Neural cell (in vitro differentiated cells): ENCODE measurements around the gene APP. TPM values are rescaled to one million over a fixed set of nuclear protein-coding genes. Genes with fewer than 3 reads are reported as not detected.

ENCODE experiments used
- H2AFZ ChIP-seq: fragments of 200-600, 300-800 bp; sonication (generic), shearing (Covaris generic); 2 replicates; pipeline ENCODE4 v1.6.0; 2014; ENCODE audit warnings: low read depth, mild to moderate bottlenecking, antibody characterized with exemption, low read length, moderate library complexity
- H3F3A ChIP-seq: fragments of 200-600 bp; shearing (Covaris generic); 2 replicates; pipeline ENCODE4 v1.6.1; 2016; ENCODE audit warnings: mild to moderate bottlenecking, moderate library complexity, mixed read lengths, antibody characterized with exemption, low read length; ENCODE audit not compliant: insufficient read depth, poor library complexity, severe bottlenecking
- H3K27ac ChIP-seq: fragments of 200-600, 300-800 bp; sonication (generic), shearing (Covaris generic); 2 replicates; pipeline ENCODE4 v1.5.1; 2014; ENCODE audit warnings: mild to moderate bottlenecking, low read length, moderate library complexity
- H3K27me3 ChIP-seq: fragments of 300-800, 200-600 bp; sonication (generic), shearing (Covaris generic); 2 replicates; pipeline ENCODE4 v1.6.0; 2014; ENCODE audit warnings: mild to moderate bottlenecking, low read depth, low read length, moderate library complexity; ENCODE audit not compliant: insufficient read depth
- H3K36me3 ChIP-seq: fragments of 300-800, 200-600 bp; sonication (generic), shearing (Covaris generic); 2 replicates; pipeline ENCODE4 v1.5.1; 2014; ENCODE audit warnings: mild to moderate bottlenecking, antibody characterized with exemption, low read length, moderate library complexity; ENCODE audit not compliant: insufficient read depth
- H3K4me2 ChIP-seq: fragments of 300-800, 200-600 bp; sonication (generic), shearing (Covaris generic); 2 replicates; pipeline ENCODE4 v1.6.0; 2014; ENCODE audit warnings: mild to moderate bottlenecking, low read length
- H3K4me3 ChIP-seq: fragments of 300-800, 200-600 bp; sonication (generic), shearing (Covaris generic); 2 replicates; pipeline ENCODE4 v1.5.1; 2014; ENCODE audit warnings: mild to moderate bottlenecking, low read length, moderate library complexity
- H3K79me2 ChIP-seq: fragments of 200-600 bp; shearing (Covaris generic); replicated peaks from 2 replicates; pipeline ENCODE4 v1.6.0; 2014; ENCODE audit warnings: mild to moderate bottlenecking, low read length, moderate library complexity; ENCODE audit not compliant: insufficient read depth
- H3K9ac ChIP-seq: fragments of 300-800, 200-600 bp; sonication (generic), shearing (Covaris generic); 2 replicates; pipeline ENCODE4 v1.6.1; 2016; ENCODE audit warnings: mild to moderate bottlenecking, low read length, mixed read lengths
- H3K9me2 ChIP-seq: fragments of 200-600 bp; shearing (Covaris generic); 2 replicates; pipeline ENCODE4 v1.6.1; 2016; ENCODE audit warnings: mild to moderate bottlenecking, low read length, mixed read lengths; ENCODE audit not compliant: insufficient read depth
- H3K9me3 ChIP-seq: fragments of 200-600, 300-800 bp; sonication (generic), shearing (Covaris generic); 2 replicates; pipeline ENCODE4 v1.6.1; 2016; ENCODE audit warnings: mild to moderate bottlenecking, mixed run types, low read length, moderate library complexity, mixed read lengths
- H4K20me1 ChIP-seq: fragments of 200-600 bp; shearing (Covaris generic); 2 replicates; pipeline ENCODE4 v1.6.1; 2016; ENCODE audit warnings: mild to moderate bottlenecking, mixed run types; ENCODE audit not compliant: insufficient read depth
- EP300 ChIP-seq: fragments of 450-650 bp; conservative IDR thresholded peaks from 2 replicates; pipeline ENCODE4 v1.6.1; 2014; ENCODE audit warnings: antibody characterized with exemption, mild to moderate bottlenecking, moderate library complexity; ENCODE audit not compliant: poor library complexity, severe bottlenecking
- EZH2 ChIP-seq: fragments of 200-600, 300-800 bp; shearing (Covaris generic), sonication (generic); IDR thresholded peaks from 2 replicates; pipeline ENCODE4 v1.6.1; 2014; ENCODE audit warnings: antibody characterized with exemption, low read length, borderline replicate concordance, mild to moderate bottlenecking; ENCODE audit not compliant: insufficient read depth, poor library complexity, severe bottlenecking
- MXI1 ChIP-seq: fragments of 450-650 bp; conservative IDR thresholded peaks from 2 replicates; pipeline ENCODE4 v1.6.1; 2014; ENCODE audit warnings: antibody characterized with exemption, mild to moderate bottlenecking; ENCODE audit not compliant: poor library complexity, severe bottlenecking
- POLR2AphosphoS5 ChIP-seq: IDR thresholded peaks from 2 replicates; pipeline ENCODE4 v1.6.1; 2012
- RAD21 ChIP-seq: fragments of 450-650 bp; conservative IDR thresholded peaks from 2 replicates; pipeline ENCODE4 v1.6.1; 2014; ENCODE audit warnings: antibody characterized with exemption, mild to moderate bottlenecking, moderate library complexity
- SMC3 ChIP-seq: fragments of 450-650 bp; conservative IDR thresholded peaks from 2 replicates; pipeline ENCODE4 v1.6.1; 2014; ENCODE audit warnings: antibody characterized with exemption, mild to moderate bottlenecking, moderate library complexity; ENCODE audit not compliant: poor library complexity
- TAF1 ChIP-seq: IDR thresholded peaks from 2 replicates; pipeline ENCODE4 v1.6.1; 2012; ENCODE audit warnings: low read depth
- polyA plus RNA-seq: library from polyadenylated mRNA; depleted of rRNA; stranded (reverse); fragments of >200 nt; gene quantifications from 2 replicates; pipeline ENCODE4 v1.2.3, GENCODE V29; 2014
- TF ChIP-seq, protein P1 (sequence below): IDR thresholded peaks from 2 replicates; pipeline ENCODE4 v1.6.1; 2012; ENCODE audit warnings: borderline replicate concordance
- TF ChIP-seq, protein P2 (sequence below): fragments of 450-650 bp; IDR thresholded peaks from 2 replicates; pipeline ENCODE4 v1.5.1; 2014; ENCODE audit warnings: antibody characterized with exemption, mild to moderate bottlenecking, moderate library complexity; ENCODE audit not compliant: poor library complexity, severe bottlenecking

The APP gene
- polyA plus RNA-seq, 1 donor from 2014 or later, result 470 TPM

DNA sequence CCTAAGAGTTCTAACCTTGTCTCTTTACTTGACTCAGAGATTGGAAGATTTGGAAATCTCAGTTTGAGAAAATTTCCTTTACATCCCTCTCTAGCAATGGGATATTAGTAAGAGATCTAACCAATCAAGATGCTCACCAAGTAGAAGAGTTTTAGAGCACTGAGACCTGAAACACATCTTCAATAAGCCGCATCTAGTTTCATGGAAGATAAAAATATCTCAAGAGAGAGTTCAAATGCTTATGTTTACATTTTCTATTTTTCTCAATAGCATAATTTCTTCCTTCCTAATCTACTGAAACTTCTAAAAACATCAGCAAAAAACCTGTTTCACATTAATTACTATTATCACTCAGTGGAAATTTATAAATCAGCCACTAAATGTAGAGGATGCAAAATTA is 165.1 kb downstream of the APP start:
- Histone ChIP-seq H3K9me3 (no peaks in the 10 kb centered on the region), H3F3A (no peaks in the 10 kb centered on the region), H3K27me3 (no peaks in the 10 kb centered on the region), H3K79me2 (peaks cover 8% of the 10 kb centered on the region), H3K27ac (no peak overlapping the region), H3K9me2 (no peaks in the 10 kb centered on the region), H3K4me2 (no peak overlapping the region), H2AFZ (no peak overlapping the region), H3K4me3 (no peak overlapping the region), H4K20me1 (no peaks in the 10 kb centered on the region), H3K36me3 (peaks cover 4% of the 10 kb centered on the region), H3K9ac (no peak overlapping the region)
- no peak for TF ChIP-seq EZH2
- no peak for TF ChIP-seq EP300
- no peak for TF ChIP-seq MXI1
- TF ChIP-seq POLR2AphosphoS5, result no peak
- TF ChIP-seq, protein P1, sequence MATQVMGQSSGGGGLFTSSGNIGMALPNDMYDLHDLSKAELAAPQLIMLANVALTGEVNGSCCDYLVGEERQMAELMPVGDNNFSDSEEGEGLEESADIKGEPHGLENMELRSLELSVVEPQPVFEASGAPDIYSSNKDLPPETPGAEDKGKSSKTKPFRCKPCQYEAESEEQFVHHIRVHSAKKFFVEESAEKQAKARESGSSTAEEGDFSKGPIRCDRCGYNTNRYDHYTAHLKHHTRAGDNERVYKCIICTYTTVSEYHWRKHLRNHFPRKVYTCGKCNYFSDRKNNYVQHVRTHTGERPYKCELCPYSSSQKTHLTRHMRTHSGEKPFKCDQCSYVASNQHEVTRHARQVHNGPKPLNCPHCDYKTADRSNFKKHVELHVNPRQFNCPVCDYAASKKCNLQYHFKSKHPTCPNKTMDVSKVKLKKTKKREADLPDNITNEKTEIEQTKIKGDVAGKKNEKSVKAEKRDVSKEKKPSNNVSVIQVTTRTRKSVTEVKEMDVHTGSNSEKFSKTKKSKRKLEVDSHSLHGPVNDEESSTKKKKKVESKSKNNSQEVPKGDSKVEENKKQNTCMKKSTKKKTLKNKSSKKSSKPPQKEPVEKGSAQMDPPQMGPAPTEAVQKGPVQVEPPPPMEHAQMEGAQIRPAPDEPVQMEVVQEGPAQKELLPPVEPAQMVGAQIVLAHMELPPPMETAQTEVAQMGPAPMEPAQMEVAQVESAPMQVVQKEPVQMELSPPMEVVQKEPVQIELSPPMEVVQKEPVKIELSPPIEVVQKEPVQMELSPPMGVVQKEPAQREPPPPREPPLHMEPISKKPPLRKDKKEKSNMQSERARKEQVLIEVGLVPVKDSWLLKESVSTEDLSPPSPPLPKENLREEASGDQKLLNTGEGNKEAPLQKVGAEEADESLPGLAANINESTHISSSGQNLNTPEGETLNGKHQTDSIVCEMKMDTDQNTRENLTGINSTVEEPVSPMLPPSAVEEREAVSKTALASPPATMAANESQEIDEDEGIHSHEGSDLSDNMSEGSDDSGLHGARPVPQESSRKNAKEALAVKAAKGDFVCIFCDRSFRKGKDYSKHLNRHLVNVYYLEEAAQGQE, result no peak
- TF ChIP-seq, protein P2, sequence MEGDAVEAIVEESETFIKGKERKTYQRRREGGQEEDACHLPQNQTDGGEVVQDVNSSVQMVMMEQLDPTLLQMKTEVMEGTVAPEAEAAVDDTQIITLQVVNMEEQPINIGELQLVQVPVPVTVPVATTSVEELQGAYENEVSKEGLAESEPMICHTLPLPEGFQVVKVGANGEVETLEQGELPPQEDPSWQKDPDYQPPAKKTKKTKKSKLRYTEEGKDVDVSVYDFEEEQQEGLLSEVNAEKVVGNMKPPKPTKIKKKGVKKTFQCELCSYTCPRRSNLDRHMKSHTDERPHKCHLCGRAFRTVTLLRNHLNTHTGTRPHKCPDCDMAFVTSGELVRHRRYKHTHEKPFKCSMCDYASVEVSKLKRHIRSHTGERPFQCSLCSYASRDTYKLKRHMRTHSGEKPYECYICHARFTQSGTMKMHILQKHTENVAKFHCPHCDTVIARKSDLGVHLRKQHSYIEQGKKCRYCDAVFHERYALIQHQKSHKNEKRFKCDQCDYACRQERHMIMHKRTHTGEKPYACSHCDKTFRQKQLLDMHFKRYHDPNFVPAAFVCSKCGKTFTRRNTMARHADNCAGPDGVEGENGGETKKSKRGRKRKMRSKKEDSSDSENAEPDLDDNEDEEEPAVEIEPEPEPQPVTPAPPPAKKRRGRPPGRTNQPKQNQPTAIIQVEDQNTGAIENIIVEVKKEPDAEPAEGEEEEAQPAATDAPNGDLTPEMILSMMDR, result no peak
- no peak for TF ChIP-seq TAF1
- no peak for TF ChIP-seq RAD21
- TF ChIP-seq SMC3, result no peak

DNA sequence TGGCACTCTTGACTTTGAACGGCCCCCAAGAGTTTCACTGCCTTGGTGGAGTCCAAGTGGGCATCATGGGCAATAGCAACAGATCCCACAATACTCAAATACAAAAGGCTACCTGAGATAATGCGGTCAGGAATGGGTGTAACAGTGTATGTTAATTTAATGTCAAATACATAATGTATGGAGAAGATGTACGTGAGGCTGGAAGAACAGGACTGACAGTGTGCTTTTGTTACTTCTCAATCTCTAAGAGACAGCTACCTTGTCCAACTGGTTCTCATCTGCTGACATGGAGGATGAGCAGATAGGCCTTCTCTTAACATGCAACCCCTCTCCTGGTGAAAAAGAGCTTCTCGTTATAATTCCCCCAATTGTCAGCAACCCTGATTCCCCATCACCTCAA is 167.2 kb downstream of the APP start:
- Histone ChIP-seq H3K4me3 (no peak overlapping the region), H3K36me3 (peaks cover 4% of the 10 kb centered on the region), H4K20me1 (no peaks in the 10 kb centered on the region), H3K9ac (no peak overlapping the region), H3K79me2 (peaks cover 8% of the 10 kb centered on the region), H2AFZ (no peak overlapping the region), H3F3A (no peaks in the 10 kb centered on the region), H3K9me3 (no peaks in the 10 kb centered on the region), H3K4me2 (no peak overlapping the region), H3K27ac (no peak overlapping the region), H3K27me3 (no peaks in the 10 kb centered on the region), H3K9me2 (no peaks in the 10 kb centered on the region)
- TF ChIP-seq RAD21 (no peak), POLR2AphosphoS5 (no peak), SMC3 (no peak), MXI1 (no peak), EP300 (no peak), TAF1 (no peak), EZH2 (no peak)
- TF ChIP-seq, protein P1, result no peak
- TF ChIP-seq, protein P2, result no peak
